Lung (tissue), 12 donors: ENCODE results near the gene ROMO1. TPM values are rescaled to one million over a fixed set of nuclear protein-coding genes. Genes with fewer than 3 reads are reported as not detected.
"Not testable (repeated sequence)": the region's sequence is repeated elsewhere in the genome, so short reads cannot be mapped to it uniquely, and the experiment has no call there.

Experiments used
- ATAC-seq: fragments of 200-7000 bp; cut with Tn5 transposase; one replicate; pipeline ENCODE4 v1.9.1; 2020; ENCODE audit warnings: moderate number of reproducible peaks; ENCODE audit not compliant: insufficient read depth, low FRiP score
- DNase-seq, 3 donors: peaks; one replicate each; pipeline ENCODE4 v3.0.0-alpha.2; 2013 to 2017
- H3K27ac ChIP-seq, 2 donors: one replicate each; pipeline ENCODE4 v1.5.1; 2013; ENCODE audit warnings: mild to moderate bottlenecking in 2 of 2, moderate library complexity in 2 of 2, control low read depth in 1 of 2, inconsistent platforms in 1 of 2, low read depth in 1 of 2, low read length in 1 of 2
- H3K27me3 ChIP-seq, 3 donors: one replicate each; pipeline ENCODE4 v1.5.1; 2013; ENCODE audit warnings: low read length in 2 of 3; ENCODE audit not compliant: control insufficient read depth in 3 of 3, insufficient read depth in 3 of 3
- H3K36me3 ChIP-seq, 4 donors: one replicate each; pipeline ENCODE4 v1.5.1; 2013; ENCODE audit warnings: low read length in 4 of 4, mild to moderate bottlenecking in 1 of 4, moderate library complexity in 1 of 4; ENCODE audit not compliant: control insufficient read depth in 4 of 4, insufficient read depth in 4 of 4
- H3K4me1 ChIP-seq, 5 donors: one replicate each; pipeline ENCODE4 v1.5.1; 2013; ENCODE audit warnings: low read length in 5 of 5, mild to moderate bottlenecking in 2 of 5, moderate library complexity in 1 of 5; ENCODE audit not compliant: control insufficient read depth in 5 of 5, insufficient read depth in 5 of 5
- H3K4me3 ChIP-seq: one replicate; pipeline ENCODE4 v1.5.1; 2013; ENCODE audit warnings: mild to moderate bottlenecking, control low read depth, moderate library complexity
- H3K9ac ChIP-seq, 2 donors: one replicate each; pipeline ENCODE4 v1.5.1; 2013; ENCODE audit warnings: low read length in 2 of 2, control low read depth in 1 of 2; ENCODE audit not compliant: insufficient read depth in 1 of 2
- H3K9me3 ChIP-seq, 4 donors: one replicate each; pipeline ENCODE4 v1.5.1; 2013; ENCODE audit warnings: low read length in 3 of 4, mild to moderate bottlenecking in 1 of 4, moderate library complexity in 1 of 4; ENCODE audit not compliant: control insufficient read depth in 4 of 4, insufficient read depth in 3 of 4
- CTCF ChIP-seq: IDR thresholded peaks from 2 replicates; pipeline ENCODE4 v1.5.1; 2012; ENCODE audit warnings: mild to moderate bottlenecking; ENCODE audit errors: control extremely low read depth, extremely low read depth
- WGBS, 2 donors: extraction: QIAGEN DNeasy Blood & Tissue Kit; methylation state at CpG; one replicate each; pipeline ENCODE4 v1.1.7; 2013; 5-methylcytosine and 5-hydroxymethylcytosine counted together
- polyA plus RNA-seq, 2 donors: library from polyadenylated mRNA; stranded (reverse); fragments of 200-250 nt; gene quantifications; one replicate each; pipeline ENCODE4 v1.2.1, GENCODE V29; 2013
- total RNA-seq, 2 donors: library from RNA; depleted of rRNA in 1 of 2; stranded (reverse); fragments of >200 nt in 1 of 2; gene quantifications; one replicate each; pipeline ENCODE4 v1.2.1, GENCODE V29; 2014 to 2021
- donor health status: control.
- donor health status: control.
- donor health status: Bipolar disorder and iron deficiency.
- donor health status: healthy.
- donor health status: DM: yes; HTN: yes; CAD: no.

The ROMO1 gene
- total and polyA plus RNA-seq, 4 donors = 98.6 to 501 (median 272) TPM

GRCh38 chr20:35720165-35721123 is 21.2 kb downstream of the ROMO1 start:
- Histone ChIP-seq H3K27ac (no peak overlapping the region), H3K9ac (no peak overlapping the region), H3K27me3 (no peaks in the 10 kb centered on the region), H3K9me3 (no peaks in the 10 kb centered on the region), H3K4me3 (no peak overlapping the region), H3K4me1 (peaks cover 0 to 6% (median 0%) of the 10 kb centered on the region in 5 donors), H3K36me3 (peaks cover 56 to 86% (median 66%) of the 10 kb centered on the region in 4 donors)
- no peak for ATAC-seq
- WGBS, 2 donors = 94 to 98% methylated on average over 13 of the region's 13 CpGs
- no peak for DNase-seq
- no peak for TF ChIP-seq CTCF

GRCh38 chr20:35721219-35721618 is 22.0 kb downstream of the ROMO1 start:
- ATAC-seq (no peak), DNase-seq (no peak)
- Histone ChIP-seq H3K4me1 (peaks cover 0 to 6% (median 0%) of the 10 kb centered on the region in 5 donors), H3K27ac (no peak overlapping the region), H3K9me3 (no peaks in the 10 kb centered on the region), H3K27me3 (no peaks in the 10 kb centered on the region), H3K9ac (no peak overlapping the region), H3K36me3 (peaks cover 54 to 87% (median 66%) of the 10 kb centered on the region in 4 donors), H3K4me3 (no peak overlapping the region)
- TF ChIP-seq CTCF = no peak
- WGBS, 2 donors = 94 to 95% methylated on average over 3 of the region's 3 CpGs

GRCh38 chr20:35721621-35722020 is 22.4 kb downstream of the ROMO1 start:
- H3K36me3 ChIP-seq = peaks cover 54 to 87% (median 65%) of the 10 kb centered on the region in 4 donors
- DNase-seq (no peak), ATAC-seq (no peak)
- no peaks in the 10 kb centered on the region for H3K9me3 ChIP-seq
- no peaks in the 10 kb centered on the region for H3K27me3 ChIP-seq
- WGBS, 2 donors = 81 to 82% methylated on average over 3 of the region's 3 CpGs
- H3K4me3 ChIP-seq = no peak overlapping the region
- no peak overlapping the region for H3K27ac ChIP-seq
- H3K9ac ChIP-seq = no peak overlapping the region
- TF ChIP-seq CTCF = no peak
- peaks cover 0 to 6% (median 0%) of the 10 kb centered on the region in 5 donors for H3K4me1 ChIP-seq

GRCh38 chr20:35723275-35723639 is 24.1 kb downstream of the ROMO1 start:
- H3K4me3 ChIP-seq, H3K9me3 ChIP-seq, DNase-seq, H3K9ac ChIP-seq, H3K27ac ChIP-seq, H3K4me1 ChIP-seq, H3K27me3 ChIP-seq, ATAC-seq: not testable (repeated sequence)
- WGBS, 2 donors = 71 to 85% methylated on average over 4 of the region's 4 CpGs
- peaks cover 55 to 83% (median 68%) of the 10 kb centered on the region in 4 donors for H3K36me3 ChIP-seq

DNA sequence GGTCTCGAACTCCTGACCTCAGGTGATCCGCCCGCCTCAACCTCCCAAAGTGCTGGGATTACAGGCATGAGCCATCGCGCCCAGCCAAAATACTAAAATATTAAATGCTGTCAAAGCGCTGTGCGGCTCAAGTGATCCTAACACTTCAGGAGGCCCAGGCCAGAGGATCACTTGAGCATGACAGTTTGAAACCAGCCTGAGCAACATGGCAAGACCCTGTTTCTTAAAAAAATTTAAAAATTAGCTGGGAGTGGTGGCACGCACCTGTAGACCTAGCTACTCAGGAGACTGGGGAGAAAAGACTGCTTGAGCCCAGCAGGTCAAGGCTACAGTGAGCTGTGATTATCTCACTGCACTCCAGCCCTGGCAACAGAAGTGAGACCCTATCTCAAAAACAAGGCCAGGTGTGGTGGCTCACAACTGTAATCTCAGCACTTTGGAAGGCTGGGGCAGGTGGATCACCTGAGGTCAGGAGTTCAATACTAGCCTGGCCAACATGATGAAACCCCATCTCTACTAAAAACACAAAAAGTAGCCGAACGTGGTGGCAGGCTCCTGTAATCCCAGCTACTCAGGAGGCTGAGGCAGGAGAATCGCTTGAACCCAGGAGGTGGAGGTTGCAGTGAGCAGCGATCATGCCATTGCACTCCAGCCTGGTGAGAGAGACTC is 24.6 kb downstream of the ROMO1 start:
- DNase-seq, H3K9ac ChIP-seq, ATAC-seq, H3K9me3 ChIP-seq, H3K27ac ChIP-seq, H3K4me1 ChIP-seq, H3K27me3 ChIP-seq, H3K4me3 ChIP-seq: not testable (repeated sequence)
- H3K36me3 ChIP-seq = peaks cover 54 to 78% (median 65%) of the 10 kb centered on the region in 4 donors
- 96 to 97% methylated on average over 12 of the region's 12 CpGs for WGBS, 2 donors
